GM15510 (cell line): Measurements from ENCODE around the gene NUP210.

Source experiments
- POLR2A ChIP-seq: IDR thresholded peaks from 3 replicates; pipeline ENCODE4 v1.6.1; 2011; ENCODE audit warnings: borderline replicate concordance; ENCODE audit not compliant: insufficient read length; ENCODE audit errors: extremely low read depth

Gene NUP210

DNA sequence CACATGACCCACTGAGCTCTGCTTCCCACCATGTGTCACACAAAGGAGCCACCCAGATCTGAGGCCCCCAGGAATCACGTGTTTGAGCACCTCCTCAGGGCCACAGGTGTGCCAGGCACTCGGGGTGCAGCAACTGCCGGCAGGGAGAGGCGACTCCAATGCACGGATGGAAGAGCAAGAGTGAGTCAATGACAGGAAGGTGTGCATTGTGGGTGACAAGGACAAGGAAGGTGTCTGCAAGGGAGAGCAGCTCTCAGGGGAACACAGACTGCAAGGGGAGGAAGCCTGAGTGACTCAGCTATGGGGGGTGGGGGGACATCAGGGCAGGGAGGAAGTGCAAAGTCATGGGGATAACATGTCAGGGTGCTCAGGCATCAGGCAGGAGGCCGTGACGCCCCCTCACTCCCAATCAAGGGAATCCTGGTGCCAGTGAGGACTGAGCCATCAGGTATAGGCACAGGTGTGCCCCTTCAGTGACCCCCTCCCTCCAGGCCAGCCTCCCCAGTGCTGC lies 67.4 kb downstream of the NUP210 start:
- TF ChIP-seq POLR2A = no peak

GRCh38 chr3:13349823-13350222 lies 70.3 kb downstream of the NUP210 start:
- TF ChIP-seq POLR2A = no peak

GRCh38 chr3:13348661-13349396 lies 71.3 kb downstream of the NUP210 start:
- no peak for TF ChIP-seq POLR2A

- TF ChIP-seq POLR2A = no peak
These were observed 72.0 kb downstream of the NUP210 start for GRCh38 chr3:13348100-13348499.

GRCh38 chr3:13347390-13347950 lies 72.7 kb downstream of the NUP210 start:
- TF ChIP-seq POLR2A = no peak

DNA sequence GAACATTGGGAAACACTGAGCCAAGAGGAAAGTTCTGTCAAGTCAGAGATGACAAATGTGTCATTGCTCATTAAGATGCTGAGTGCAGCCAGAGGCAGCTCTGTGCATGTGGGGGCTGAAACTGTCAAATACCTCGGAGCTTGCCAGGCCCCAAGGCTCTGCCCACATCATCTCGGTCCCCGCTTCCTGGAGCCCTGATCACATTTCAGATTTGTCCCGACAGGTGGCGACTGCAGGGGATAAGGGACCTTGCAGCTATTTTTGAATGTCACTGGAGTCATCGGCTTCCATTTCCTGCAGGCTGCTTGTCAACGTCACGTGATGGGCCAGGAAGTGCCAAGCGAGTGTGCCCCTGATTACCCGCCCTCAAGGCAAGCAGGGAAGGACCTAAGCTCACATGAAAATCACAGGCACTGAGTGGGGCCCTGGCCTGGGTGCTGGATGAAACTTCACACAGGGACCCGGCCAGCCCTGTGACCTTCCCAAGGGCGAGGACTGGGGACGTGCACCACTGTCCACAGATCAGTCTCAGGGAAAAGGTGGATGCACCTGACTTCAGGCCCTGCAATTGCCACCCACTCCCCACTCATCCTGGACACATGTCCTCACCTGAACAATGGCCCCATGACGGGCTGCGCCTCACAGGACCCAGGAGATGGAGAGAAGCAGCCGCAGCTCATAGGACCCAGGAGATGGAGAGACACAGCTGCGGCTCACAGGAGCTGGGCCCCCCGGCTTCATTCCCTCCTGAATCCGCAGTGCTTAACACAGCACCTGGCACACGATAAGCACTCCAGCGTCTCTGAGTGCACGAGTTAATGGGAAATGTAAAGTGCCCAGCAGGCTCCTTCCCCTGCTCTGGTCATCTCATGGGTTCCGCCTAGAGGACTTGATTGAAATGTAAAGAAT lies 73.4 kb downstream of the NUP210 start:
- TF ChIP-seq POLR2A = no peak

DNA sequence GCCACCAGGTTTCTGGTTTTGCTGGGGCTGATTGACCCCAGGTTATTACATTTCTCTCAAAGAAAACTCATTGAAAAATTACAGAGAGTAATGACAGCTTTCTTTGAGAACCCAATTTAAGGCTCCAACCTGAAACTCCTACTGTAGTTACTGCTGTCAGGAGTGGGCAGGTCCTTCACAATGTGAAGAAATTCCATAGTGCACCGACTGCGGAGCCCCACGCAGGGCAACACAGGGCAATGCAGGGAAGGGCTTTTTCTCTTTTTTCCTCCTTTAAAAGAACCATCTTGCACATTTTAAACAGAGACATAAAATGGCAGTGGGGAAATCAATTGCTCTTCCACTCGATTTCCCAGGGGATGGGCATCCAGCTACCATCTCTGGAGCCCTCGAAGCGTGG lies 74.3 kb downstream of the NUP210 start:
- no peak for TF ChIP-seq POLR2A

GRCh38 chr3:13345284-13345683 lies 74.8 kb downstream of the NUP210 start:
- no peak for TF ChIP-seq POLR2A

GRCh38 chr3:13344663-13345062 lies 75.5 kb downstream of the NUP210 start:
- TF ChIP-seq POLR2A = no peak

- no peak for TF ChIP-seq POLR2A
These were observed 76.5 kb downstream of the NUP210 start for GRCh38 chr3:13343601-13344000.

GRCh38 chr3:13341229-13341905 lies 78.8 kb downstream of the NUP210 start:
- no peak for TF ChIP-seq POLR2A

DNA sequence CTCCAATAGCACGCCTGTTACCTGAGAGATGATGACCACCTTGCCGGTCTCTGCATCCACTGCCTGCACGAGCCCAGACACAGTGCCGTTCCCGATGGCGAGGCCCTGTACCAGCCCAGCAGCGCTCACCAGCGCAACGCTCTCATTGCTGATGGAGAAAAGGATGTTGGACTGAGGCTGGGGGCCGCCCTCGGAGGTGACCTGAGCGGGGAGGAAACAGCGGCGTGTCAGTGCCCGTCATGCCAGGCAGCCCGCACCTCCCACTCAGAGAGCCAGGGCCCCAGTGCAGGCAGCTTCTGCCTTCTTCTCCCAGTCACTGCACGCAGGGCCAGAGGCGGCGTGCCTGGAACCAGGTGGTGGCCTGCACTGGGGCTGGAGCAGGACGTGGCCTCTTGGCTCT lies 80.3 kb downstream of the NUP210 start:
- TF ChIP-seq POLR2A = no peak

DNA sequence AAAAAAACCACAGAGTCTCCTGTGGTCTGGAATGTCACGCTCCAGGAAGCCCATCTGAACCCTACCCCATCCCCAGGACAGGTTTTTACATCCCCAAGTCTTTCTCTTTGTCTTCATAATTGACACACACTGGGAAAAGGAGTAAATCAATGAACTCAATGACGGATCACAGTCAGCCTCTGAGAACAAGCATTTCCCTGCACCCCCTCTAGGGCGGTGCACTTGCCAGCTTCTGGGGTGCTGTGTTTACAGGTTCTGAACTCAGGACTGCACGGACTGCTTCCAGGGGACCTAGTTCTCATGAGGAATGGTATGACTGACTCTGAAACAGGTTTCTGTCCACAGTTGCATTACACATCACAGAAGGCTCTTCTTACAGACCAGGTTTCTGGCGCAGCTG lies 81.1 kb downstream of the NUP210 start:
- TF ChIP-seq POLR2A = no peak

- no peak for TF ChIP-seq POLR2A
These were observed 81.9 kb downstream of the NUP210 start for GRCh38 chr3:13338231-13338630.

DNA sequence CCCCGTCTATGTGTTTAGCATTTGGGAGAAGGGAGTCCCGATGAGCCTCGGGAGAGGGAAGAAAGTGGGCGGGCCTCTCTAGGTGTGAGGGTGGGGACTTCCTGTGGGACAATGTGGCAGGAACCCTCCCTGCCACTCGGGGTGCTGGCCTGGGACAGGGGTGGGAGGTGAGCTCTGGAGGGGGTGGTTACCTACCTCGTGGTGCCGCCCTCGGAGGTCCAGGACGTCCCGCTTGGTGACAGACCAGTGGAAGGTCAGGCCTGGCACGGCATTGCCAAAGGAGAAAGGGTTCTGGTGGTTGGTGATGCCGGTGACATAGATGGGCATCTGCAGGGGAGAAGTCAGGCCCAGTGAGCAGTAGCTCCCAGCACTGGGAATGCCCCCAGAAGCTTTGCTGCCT lies 83.5 kb downstream of the NUP210 start:
- no peak for TF ChIP-seq POLR2A
